Endothelial cell of umbilical vein (primary cell): Measurements from ENCODE around the gene GARIN5B.

Source experiments
- EZH2 ChIP-seq: IDR thresholded peaks from 2 replicates; pipeline ENCODE4 v1.6.1; 2012; ENCODE audit warnings: borderline replicate concordance, low read depth, mild to moderate bottlenecking, moderate library complexity, low read length, inconsistent platforms; ENCODE audit not compliant: severe bottlenecking
- FOS ChIP-seq: IDR thresholded peaks from 2 replicates; pipeline ENCODE4 v1.6.1; 2011; ENCODE audit warnings: mild to moderate bottlenecking, low read length, moderate library complexity, borderline replicate concordance; ENCODE audit not compliant: insufficient read depth
- POLR2AphosphoS5 ChIP-seq: IDR thresholded peaks from 2 replicates; pipeline ENCODE4 v1.6.1; 2012; ENCODE audit warnings: low read depth, mild to moderate bottlenecking, control low read depth, low read length, moderate library complexity; ENCODE audit not compliant: insufficient read depth
- TF ChIP-seq, protein P1 (sequence below): IDR thresholded peaks from 2 replicates; pipeline ENCODE4 v1.6.1; 2011; ENCODE audit not compliant: insufficient read depth, insufficient read length
- TF ChIP-seq, protein P2 (sequence below), 2 donors: IDR thresholded peaks; 1 replicate in 1 of 2; 2 replicates in 1 of 2; pipeline ENCODE4 v1.5.1; 2011; ENCODE audit warnings: low read length in 2 of 2, mild to moderate bottlenecking in 2 of 2, moderate library complexity in 2 of 2, control low read depth in 1 of 2, inconsistent platforms in 1 of 2, low read depth in 1 of 2; ENCODE audit not compliant: insufficient read depth in 1 of 2; ENCODE audit errors: extremely low read depth in 1 of 2

DNA sequence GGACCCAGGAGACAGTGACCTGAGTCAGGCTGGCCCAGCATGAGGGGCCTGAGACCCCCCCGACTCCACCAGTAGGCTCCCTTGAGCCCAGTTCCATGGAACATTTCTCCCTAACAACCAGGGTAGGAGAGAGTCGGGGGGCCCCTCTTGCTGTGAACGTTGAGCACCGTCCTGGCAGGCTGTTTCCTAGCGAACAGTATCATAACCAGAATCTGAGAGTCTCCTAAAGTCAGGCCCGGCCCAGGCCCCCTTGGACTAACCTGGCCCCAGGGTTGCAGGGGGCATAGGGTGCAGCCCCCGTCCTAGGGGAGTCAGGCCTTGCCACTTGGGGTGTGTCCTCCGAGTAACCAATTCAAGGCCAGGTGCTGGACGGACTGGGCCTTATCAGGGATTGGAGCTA, 51.7 kb downstream of the GARIN5B start:
- no peak for TF ChIP-seq FOS
- no peak for TF ChIP-seq POLR2AphosphoS5
- TF ChIP-seq, protein P1, sequence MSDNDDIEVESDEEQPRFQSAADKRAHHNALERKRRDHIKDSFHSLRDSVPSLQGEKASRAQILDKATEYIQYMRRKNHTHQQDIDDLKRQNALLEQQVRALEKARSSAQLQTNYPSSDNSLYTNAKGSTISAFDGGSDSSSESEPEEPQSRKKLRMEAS = no peak
- TF ChIP-seq, protein P2, sequence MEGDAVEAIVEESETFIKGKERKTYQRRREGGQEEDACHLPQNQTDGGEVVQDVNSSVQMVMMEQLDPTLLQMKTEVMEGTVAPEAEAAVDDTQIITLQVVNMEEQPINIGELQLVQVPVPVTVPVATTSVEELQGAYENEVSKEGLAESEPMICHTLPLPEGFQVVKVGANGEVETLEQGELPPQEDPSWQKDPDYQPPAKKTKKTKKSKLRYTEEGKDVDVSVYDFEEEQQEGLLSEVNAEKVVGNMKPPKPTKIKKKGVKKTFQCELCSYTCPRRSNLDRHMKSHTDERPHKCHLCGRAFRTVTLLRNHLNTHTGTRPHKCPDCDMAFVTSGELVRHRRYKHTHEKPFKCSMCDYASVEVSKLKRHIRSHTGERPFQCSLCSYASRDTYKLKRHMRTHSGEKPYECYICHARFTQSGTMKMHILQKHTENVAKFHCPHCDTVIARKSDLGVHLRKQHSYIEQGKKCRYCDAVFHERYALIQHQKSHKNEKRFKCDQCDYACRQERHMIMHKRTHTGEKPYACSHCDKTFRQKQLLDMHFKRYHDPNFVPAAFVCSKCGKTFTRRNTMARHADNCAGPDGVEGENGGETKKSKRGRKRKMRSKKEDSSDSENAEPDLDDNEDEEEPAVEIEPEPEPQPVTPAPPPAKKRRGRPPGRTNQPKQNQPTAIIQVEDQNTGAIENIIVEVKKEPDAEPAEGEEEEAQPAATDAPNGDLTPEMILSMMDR (IDR thresholded peaks at IDR 0.05; ENCODE audit: extremely low read depth in 1 of 2, insufficient read depth in 1 of 2, low read depth in 1 of 2, low read length in 2 of 2) = no peak
- no peak for TF ChIP-seq EZH2
